HG03103 (cell line): ENCODE results near the gene AVPR2.

Experiments used
- ATAC-seq: cut with Tn5 transposase; IDR thresholded peaks from one replicate; pipeline ENCODE4 v1.9.1; 2021; ENCODE audit warnings: low read depth; ENCODE audit not compliant: unreplicated experiment

The AVPR2 gene

DNA sequence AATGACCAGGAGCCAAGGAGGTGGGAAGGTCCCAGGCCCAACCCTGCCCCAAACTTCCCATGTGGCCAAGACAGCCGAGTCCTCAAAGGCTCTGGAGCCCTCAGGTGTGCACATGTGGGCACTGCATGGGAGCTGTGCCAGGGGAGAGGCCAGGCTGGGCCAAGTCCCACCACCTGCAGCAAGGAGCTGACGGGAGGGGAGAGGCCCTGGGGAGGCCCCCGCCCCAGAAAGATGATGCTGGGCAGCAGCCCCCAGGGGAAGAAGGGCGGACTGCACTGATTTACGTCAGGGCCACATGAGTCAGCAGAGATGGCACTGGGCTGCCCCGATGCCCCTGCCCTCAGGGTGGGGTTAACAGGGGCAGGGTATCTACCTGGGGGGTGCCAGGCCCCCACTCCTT is 19.9 kb upstream of the AVPR2 start:
- no peak for ATAC-seq

DNA sequence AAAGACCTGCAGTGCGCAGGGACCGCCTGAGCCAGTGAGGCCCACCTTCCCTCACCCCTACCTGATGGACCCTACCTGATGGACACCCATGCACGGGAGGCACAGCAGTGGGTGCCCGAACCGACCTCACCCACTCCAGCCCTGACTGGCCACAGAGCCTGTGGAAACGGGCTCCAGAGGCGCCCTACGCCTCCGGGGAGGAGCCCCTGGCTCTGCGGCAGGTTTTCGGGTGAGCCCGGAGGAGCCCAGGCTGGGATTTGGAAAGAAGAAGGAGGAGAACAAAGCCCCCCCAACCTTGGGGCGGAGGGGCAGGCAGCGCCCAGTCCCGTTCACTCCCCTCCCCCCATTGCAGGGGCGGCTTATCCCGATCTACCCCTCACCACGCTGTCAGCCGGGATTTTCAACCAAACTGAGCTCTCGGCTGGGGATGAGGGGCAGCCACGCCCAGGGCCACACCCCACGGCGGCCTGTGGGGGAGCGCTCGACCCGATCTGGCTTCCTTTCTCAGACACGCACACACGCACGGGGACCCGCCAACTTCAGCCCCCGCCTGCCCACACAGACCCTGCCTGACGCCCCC is 19.2 kb upstream of the AVPR2 start:
- ATAC-seq: no peak

DNA sequence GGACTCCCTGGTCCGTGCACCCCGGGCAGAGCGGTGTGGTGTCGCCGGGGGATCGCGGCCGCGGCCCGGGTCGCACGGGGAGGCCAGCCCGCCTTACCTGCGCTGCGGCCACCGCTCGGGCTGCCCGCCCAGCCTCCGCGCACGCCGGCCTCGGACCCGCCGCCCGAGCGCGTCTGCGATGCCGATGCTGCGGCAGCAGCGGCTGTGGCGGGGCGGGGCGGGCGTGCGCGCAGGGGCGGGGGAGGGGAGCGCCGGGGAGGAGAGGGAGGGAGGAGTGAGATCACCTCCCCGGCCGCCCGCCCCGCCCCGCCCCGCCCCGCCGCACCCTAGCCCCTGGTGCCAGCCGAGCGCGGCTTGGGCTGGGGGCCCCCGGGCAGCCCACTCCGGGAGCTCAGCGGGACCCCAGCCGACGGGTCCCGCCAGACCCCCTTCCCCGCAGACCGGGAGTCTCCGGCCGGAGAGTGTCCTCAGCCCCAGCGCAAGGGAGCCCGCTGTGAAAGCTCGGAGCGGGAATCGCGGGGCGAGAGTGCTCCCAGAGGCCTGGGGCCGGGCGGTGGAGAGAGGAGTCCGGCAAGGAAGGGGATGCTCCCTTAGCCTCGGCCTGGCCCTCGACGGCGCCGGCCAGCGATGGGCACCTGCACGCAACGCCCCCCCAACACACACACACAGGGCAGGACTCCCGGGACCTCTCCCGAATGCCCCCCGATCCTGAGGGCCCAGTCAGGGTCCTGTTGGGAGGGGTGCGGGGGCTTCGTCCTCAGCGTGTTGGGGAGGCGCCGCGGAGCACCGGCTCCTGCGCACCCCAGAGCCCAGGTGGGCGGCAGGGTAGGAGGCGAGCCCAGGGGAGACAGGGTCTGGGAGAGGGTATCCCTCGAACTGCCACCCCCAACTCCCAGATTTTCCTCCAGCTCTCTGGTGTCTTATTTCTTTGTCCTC is 18.2 kb upstream of the AVPR2 start, which contains the start of gene L1CAM:
L1CAM (minus strand) TSS at position 206 of the 936 bp plus-strand sequence. CDS start 10,337 bp downstream, outside the sequence.
- ATAC-seq: no peak

DNA sequence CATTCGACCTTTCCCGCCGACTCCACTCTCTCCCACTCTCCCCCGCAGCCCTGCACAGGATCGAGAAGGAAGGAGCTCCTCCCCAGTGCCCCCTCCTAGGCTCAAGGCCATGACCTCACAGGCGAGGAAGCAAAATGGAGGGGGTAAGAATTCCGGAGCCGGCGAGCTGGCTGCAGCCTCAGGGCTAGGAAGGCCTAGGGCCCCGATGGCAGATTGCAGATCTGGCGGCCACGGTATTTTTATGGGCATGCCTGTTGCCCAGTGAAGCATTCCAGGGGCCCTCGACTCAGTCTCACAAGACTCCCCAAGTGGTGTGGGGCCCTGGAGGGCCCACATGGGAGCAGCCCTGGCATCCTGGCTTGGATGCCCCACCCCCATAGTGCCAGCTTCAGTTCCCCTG is 17.6 kb upstream of the AVPR2 start:
- no peak for ATAC-seq

DNA sequence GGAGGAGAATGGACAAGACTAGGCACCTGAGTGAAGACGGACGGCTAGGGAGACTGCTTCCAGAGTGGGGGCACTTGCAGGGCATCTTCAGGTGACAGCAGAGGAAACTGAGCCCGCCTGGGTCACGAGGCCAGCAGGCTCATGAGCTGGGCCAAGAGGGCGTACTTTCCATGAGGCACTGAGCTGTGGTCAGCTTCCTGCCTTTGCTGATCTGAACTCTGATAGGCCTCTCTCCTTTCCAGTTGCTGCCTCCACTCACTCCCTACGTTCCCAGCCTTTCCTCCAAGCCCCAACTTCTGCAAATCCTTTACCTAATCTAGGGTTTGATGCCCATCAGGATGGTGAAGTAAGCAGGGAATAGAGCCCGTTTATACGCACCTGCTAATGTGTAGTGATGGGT is 17.1 kb upstream of the AVPR2 start:
- ATAC-seq: no peak

DNA sequence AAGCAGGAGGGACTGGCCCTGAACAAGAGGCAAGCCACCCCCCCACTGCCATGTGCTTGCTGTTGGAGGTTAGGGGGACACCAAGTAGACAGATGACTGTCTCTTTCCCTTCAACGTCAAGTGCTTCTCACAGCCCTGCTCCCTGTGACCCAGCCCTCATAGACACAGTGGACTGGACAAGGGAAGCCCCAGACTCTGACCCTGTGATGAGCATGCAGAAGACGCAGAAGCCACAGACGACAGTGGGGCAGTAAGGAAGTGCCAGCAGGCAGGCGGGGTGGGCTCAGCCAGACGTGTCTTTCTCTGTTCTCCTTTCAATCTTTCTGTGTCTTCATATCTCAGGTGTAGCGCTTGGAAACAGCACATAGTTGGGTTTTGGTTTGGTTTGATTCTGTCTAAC is 16.1 kb upstream of the AVPR2 start:
- no peak for ATAC-seq

DNA sequence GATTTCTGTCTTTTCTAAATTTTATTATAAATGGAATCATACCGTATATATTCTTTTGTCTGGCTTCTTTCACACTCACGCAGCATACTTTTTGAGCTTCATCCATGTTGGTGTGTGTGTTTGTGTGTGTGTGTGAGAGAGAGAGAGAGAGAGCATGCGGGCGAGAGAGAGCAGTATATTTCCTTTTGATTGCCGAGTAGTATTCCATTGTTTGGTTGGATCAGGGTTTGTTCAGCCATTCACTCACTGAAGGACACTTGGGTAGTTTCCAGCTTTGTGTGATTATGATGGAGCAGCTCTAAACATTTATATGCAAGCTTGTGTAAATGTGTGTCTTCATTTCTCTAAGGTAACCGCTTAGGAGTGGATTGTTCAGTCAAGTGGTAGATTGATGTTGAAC is 15.3 kb upstream of the AVPR2 start:
- no peak for ATAC-seq

DNA sequence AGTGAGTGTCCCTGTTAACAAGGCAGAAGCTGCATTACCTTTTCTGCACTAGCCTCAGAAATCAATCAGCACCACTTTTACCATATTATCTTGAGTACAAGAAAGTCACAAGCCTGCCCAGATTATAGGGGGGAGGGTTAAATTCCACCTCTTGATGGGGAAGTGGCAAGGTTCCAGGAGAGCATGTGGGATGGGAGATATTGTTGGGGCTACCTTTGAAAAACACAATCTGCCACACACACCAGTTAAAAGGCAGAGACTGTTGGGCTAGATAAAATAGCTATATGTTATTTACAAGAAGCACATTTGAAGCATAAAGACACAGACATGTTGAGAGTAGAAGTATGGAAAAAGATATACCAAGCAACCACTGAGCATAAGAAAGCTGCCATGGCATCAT is 6.6 kb upstream of the AVPR2 start:
- no peak for ATAC-seq

DNA sequence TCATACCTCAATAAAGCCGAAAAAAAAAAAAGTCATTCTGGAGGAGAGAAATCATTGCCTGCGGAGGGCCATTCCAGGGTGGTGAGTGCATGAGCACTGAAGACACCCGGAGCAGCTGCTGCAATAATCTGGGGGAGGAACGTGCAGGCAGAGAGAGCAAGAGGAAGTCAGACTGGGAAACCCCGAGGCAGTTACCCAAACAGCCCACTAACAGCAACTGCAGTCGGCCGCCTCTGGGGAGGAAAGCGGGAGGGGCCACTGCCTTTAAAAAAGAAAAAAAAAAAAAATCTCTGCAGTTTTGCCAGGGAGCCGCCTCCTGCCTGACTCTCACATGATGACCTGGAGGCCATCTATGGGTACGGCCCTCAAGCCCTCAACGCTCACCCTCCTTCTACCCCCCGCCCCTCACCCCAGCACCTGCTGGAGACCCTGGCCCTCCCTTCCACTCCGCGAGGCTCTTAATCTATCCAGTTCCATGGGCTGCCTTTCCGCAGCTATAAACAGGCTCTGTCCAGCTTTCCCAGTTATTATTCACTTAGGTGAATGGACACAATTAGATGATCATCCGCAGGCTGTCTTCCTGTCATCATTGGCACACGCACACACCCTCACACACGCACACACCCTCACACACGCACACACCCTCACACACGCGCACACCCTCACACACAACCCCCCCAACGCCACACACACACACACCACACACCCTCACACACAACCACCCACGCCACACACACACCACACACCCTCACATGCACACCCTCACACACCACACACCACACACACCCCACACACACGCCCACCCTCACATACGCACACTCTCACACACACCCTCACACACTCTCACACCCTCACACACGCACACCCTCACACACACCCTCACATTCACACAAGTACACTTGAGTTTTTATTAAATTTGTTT is 3.4 kb upstream of the AVPR2 start:
- peak; percentile 76 for ATAC-seq

DNA sequence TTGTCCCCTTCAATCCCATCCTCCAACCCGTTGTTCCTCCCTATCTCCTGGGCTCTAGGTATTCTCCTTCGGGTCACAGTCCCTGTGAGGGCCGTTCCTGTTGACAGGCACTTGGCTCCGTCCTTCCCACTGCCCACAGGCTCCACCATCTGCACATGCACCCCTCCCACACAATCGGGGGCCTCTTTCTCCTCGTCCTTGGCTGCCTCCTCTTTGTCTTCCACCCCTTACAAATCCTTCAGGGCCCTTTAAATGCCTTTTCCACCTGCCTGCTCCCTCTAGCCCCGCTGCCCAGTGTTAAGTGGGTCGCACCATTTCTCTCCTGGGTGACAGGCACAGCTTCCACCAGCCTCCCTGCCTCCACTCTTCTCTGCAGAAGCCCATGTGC is 2.7 kb upstream of the AVPR2 start:
- no peak for ATAC-seq

DNA sequence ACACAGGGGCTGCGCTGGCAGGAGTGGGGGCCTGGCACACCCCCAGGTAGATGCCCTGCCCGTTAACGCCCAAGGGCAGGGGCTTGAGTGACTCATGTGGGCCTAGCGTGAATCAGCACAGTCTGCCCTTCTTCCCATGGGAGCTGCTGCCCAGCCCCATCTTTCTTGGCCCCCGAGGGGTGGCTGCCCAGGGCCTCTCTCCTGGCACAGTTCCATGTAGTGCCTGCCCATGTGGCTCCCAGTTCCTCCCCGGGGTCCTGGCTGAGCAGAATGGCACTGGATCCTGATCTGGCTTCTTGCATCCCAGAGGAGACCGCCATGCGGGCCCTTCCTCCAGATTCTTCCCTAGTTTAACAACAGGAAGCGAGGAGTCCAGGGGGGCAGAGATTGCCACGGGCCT is 2.1 kb upstream of the AVPR2 start:
- ATAC-seq: no peak

DNA sequence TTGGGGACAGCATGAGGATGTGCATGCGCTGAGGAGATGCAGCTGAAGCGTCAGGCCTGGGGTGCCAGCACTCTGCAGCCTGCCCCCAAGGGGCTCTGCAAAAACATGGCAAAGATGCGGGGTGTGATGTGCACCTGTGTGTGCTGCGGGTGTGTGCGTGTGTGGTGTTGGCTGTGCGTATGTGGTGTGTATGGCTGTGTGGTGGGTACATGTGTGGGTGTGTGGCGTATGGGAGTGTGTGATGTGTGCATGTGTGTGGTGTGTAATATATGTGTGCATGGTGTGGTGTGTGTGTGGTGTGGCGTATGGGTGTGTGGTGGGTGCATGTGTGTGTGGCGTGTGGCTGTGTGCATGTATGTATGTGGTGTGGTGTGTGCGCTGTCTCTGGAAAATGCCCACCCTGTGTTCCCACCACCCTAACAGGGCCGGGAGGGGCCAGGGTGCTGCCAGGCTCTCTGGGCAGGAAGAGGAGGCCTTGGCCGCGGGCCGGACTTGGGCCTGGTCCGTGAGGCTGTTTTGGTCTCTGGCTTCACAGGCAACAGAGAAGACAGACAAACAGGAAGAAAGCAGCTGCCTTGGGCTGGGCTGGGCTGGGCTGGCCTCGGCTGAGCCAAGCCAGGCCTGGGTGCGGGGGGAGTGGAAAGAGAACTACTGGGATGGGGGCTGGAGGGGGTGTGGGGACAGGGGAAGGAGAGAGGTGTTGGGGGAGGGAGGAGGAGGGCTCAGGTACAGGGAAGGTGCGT is 1.1 kb upstream of the AVPR2 start:
- ATAC-seq: no peak

DNA sequence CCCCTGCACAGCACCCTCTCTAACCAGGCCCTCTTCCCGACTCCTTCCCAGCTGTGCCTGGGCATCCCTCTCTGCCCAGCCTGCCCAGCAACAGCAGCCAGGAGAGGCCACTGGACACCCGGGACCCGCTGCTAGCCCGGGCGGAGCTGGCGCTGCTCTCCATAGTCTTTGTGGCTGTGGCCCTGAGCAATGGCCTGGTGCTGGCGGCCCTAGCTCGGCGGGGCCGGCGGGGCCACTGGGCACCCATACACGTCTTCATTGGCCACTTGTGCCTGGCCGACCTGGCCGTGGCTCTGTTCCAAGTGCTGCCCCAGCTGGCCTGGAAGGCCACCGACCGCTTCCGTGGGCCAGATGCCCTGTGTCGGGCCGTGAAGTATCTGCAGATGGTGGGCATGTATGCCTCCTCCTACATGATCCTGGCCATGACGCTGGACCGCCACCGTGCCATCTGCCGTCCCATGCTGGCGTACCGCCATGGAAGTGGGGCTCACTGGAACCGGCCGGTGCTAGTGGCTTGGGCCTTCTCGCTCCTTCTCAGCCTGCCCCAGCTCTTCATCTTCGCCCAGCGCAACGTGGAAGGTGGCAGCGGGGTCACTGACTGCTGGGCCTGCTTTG is 1.1 kb downstream of the AVPR2 start:
- no peak for ATAC-seq

DNA sequence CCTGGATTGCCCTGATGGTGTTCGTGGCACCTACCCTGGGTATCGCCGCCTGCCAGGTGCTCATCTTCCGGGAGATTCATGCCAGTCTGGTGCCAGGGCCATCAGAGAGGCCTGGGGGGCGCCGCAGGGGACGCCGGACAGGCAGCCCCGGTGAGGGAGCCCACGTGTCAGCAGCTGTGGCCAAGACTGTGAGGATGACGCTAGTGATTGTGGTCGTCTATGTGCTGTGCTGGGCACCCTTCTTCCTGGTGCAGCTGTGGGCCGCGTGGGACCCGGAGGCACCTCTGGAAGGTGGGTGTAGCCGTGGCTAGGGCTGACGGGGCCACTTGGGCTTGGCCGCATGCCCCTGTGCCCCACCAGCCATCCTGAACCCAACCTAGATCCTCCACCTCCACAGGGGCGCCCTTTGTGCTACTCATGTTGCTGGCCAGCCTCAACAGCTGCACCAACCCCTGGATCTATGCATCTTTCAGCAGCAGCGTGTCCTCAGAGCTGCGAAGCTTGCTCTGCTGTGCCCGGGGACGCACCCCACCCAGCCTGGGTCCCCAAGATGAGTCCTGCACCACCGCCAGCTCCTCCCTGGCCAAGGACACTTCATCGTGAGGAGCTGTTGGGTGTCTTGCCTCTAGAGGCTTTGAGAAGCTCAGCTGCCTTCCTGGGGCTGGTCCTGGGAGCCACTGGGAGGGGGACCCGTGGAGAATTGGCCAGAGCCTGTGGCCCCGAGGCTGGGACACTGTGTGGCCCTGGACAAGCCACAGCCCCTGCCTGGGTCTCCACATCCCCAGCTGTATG is 1.8 kb downstream of the AVPR2 start:
- ATAC-seq: no peak

DNA sequence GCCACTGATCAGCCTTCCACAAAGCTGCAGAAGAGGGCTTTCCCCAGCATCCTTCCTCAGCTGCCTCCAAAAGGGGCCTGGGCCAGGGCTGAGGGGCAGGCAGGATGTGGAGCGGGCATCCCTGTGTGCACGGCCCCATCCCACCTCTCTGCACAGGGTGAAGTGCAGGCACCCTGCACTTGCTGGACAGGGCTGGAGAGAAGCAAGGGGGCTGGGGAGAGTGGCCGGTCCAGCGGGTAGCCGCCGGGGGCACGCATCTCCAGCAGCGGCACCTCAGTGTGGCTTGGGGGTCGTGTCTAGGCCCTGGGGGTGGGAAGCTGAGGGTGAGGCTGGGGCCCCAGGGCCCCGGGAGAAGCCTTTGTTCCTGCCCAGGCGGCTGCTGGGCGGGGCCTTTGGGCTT is 3.0 kb downstream of the AVPR2 start:
- no peak for ATAC-seq

DNA sequence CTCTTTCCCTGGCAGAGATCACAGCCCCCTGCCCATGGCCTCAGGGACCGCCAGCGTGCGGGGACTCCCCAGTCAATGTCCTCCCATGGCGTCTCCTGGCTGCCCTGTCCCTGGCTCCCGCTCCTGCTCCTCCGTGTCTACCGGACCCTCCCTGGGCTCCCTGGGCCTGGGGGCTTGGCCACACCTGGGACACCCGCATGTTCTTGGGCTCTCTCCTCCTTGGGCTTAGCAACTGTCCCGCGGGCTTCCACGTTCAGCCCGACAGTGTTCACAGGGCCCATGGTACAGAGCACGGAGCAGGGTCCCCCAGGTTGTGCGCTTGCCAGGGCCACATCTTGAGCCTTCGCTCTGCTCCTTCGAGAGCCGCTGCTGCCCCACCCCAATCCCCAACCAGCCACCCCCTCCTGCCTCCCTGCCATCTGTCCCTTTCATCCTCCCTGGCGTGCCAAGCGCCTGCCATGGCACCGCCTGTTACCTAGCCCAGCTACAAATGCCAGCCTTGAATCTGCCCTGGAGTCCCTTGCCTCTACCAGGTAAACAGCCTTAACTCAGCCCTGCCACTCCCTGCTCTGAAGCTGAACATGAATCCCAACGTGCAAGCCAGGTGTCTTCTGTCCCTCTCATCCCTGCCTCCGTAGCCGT is 3.9 kb downstream of the AVPR2 start:
- no peak for ATAC-seq

DNA sequence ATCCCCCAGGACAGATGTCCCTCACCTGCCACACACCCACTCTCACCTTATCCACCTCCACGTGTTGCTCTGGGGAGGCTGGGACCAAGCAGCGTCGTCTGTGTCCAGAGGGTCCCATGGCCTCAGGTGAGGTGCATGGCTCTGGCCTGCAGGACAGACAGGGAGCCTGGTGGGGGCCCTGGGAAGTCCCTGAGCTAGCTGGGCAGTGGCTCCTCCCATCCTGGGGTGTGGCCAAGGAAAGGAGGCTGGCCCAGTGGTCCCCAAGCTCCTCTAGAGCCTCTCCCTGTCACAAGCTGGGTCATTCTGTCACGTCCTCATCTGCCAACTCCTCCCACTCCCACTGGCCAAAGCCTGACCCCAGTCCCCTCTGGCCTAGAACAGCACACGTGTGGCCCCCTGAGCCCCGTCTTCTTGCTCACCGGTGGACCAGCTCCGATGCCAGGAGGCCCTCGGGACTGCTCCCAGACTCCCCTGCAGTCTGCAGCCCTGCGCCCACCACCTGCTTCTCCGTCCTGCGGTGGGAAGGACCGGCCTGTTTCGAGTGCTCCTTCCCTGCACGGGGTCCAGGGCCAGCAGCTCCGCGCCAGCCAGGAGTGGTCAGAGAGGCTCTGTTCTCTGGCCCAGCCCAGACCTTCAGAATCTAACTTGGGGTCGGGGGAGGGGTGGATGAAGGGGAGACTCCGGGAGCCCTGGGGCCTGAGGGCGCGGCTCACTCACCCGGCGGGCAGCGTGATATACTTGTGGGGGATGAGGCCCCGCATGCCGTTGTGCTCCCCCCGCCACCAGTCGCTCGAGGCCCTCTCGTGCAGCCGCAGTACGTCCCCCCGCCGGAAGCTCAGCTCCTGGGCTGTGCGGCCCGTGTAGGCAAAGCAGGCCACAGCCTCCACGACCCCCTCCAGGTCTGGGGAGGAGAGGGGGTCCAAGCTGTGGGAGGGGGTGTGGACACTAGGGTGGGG is 4.8 kb downstream of the AVPR2 start:
- no peak for ATAC-seq

DNA sequence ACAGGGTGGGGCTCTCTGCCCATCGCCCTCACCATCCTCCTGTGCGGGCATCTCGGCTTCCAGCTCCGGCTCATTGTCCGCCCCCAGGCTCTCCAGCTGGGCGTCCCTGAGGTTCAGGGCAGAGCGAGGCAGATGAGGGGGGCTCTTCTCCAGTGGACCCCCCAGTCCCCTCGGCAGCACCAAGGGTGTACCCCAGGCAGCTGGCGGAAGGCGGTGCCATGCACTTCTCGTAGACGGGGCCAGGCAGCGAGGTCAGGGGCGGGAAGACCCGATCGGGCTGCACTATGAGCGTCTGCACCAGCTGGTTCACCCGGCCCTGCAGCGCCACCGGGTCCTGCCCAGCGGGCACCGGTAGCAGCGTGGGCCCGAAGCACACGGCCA is 5.5 kb downstream of the AVPR2 start:
- ATAC-seq: no peak
